ENCODE measurements around the gene CWC22. TPM values are rescaled to one million over a fixed set of nuclear protein-coding genes. Genes with fewer than 3 reads are reported as not detected.

CWC22 gene
- total and polyA plus RNA-seq, 2 of the 13 experiments (the other 11 are each of a cell fraction or from before 2014, with no cell fraction given): 5.7 to 29.2 TPM

DNA sequence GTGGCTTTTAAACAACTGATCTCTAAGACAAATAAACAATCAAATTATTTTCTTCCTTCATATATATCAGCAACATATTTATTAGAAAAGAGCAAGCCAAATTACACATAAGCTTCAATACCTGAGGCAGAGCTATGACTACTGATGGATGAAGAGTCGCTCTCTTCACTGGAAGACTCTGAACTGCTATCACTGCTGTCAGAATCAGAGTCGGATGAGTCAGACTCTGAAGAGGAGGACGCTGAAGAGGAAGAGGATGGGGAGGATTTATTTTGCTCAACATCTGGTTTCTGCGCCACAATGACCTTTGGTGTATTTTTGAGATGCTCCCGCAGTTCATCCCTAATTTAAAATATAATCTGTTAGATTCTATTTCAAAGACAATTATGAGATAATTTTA lies 56.7 kb downstream of the CWC22 start:
- no peaks in the 10 kb centered on the region for H3K27me3 ChIP-seq (ENCODE audit: control insufficient read depth in 1 of 2, insufficient read depth in 2 of 2, low read length in 2 of 2)
- peaks cover 33% of the 10 kb centered on the region for H3K4me1 ChIP-seq (ENCODE audit: insufficient read depth, low read length)
- ChIA-PET CTCF (ENCODE audit: low intra/inter-chr PET ratio, low total read pairs) (no interaction called here), POLR2A (no interaction called here)
- no peaks in the 10 kb centered on the region for H4K20me1 ChIP-seq (ENCODE audit: insufficient read depth, low read length)
- BruUV-seq (replicated peaks): no TSS peak
- in situ Hi-C loops (cut with HindIII; ENCODE audit: extremely low pct_ligation_motif_present, low pct_unique_long_range_greater_than_20kb): no loop called here
- WGBS (ENCODE audit: low lambda C conversion rate): 96% methylated on average over 5 of the region's 5 CpGs
- no peak overlapping the region for H3K4me2 ChIP-seq (ENCODE audit: low read depth, low read length)
- H3K79me2 ChIP-seq (ENCODE audit: insufficient read depth, low read length): no peaks in the 10 kb centered on the region
- DNase-seq (ENCODE audit: low spot score): no peak
- FAIRE-seq: no peak
- peaks cover 18 to 70% of the 10 kb centered on the region in 2 experiments for H3K36me3 ChIP-seq (replicated peaks in 1 of 2; ENCODE audit: control insufficient read depth in 1 of 2, insufficient read depth in 2 of 2, low read length in 2 of 2)
- intact Hi-C loops (cut with micrococcal nuclease; ENCODE audit: unreplicated experiment): no loop called here
- no peak for ATAC-seq
- no peak overlapping the region for H3K4me3 ChIP-seq (replicated peaks in 1 of 3; ENCODE audit: insufficient read depth in 1 of 3, low read depth in 2 of 3, low read length in 3 of 3)
- no peak overlapping the region for H3K9ac ChIP-seq (ENCODE audit: insufficient read depth, low read depth, low read length)
- TF ChIP-seq NFYC (CRISPR knock-in tag; IDR thresholded peaks at IDR 0.05) (no peak), ZKSCAN5 (CRISPR knock-in tag; IDR thresholded peaks at IDR 0.05) (no peak), RFXANK (CRISPR knock-in tag; IDR thresholded peaks at IDR 0.05) (no peak)
- no peak overlapping the region for H2AFZ ChIP-seq (ENCODE audit: low read length)
- no peaks in the 10 kb centered on the region for H3K9me3 ChIP-seq (ENCODE audit: low read length)
- no peak overlapping the region for H3K27ac ChIP-seq (ENCODE audit: extremely low read length, insufficient read depth, low read length)

DNA sequence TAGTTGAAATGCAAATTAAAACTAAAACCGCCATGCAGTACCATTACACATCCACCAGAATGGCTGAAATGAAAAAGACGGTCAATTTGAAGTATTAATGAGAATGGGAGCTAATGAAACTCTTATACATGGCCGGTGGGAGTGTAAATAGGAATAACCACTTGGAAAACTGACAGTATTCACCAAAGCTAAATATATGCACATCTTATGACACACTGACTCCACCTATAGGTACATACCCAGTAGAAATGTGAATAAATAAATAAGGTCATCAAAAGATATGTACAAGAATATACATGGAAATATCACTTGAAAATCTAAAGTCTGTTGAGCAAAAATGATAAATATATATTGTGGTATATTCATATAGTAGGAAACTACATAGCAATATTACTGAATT lies 57.7 kb downstream of the CWC22 start:
- Histone ChIP-seq H3K4me2 (ENCODE audit: low read depth, low read length) (no peak overlapping the region), H3K9me3 (ENCODE audit: low read length) (no peaks in the 10 kb centered on the region), H3K4me3 (replicated peaks in 1 of 3; ENCODE audit: insufficient read depth in 1 of 3, low read depth in 2 of 3, low read length in 3 of 3) (no peak overlapping the region), H4K20me1 (ENCODE audit: insufficient read depth, low read length) (no peaks in the 10 kb centered on the region), H2AFZ (ENCODE audit: low read length) (no peak overlapping the region), H3K4me1 (ENCODE audit: insufficient read depth, low read length) (peaks cover 28% of the 10 kb centered on the region), H3K9ac (ENCODE audit: insufficient read depth, low read depth, low read length) (no peak overlapping the region), H3K27ac (ENCODE audit: extremely low read length, insufficient read depth, low read length) (no peak overlapping the region), H3K27me3 (ENCODE audit: control insufficient read depth in 1 of 2, insufficient read depth in 2 of 2, low read length in 2 of 2) (no peaks in the 10 kb centered on the region), H3K36me3 (replicated peaks in 1 of 2; ENCODE audit: control insufficient read depth in 1 of 2, insufficient read depth in 2 of 2, low read length in 2 of 2) (peaks cover 20 to 69% of the 10 kb centered on the region in 2 experiments), H3K79me2 (ENCODE audit: insufficient read depth, low read length) (no peaks in the 10 kb centered on the region)
- in situ Hi-C loops (cut with HindIII; ENCODE audit: extremely low pct_ligation_motif_present, low pct_unique_long_range_greater_than_20kb) (no loop called here), intact Hi-C loops (cut with micrococcal nuclease; ENCODE audit: unreplicated experiment) (no loop called here)
- ChIA-PET POLR2A (no interaction called here), CTCF (ENCODE audit: low intra/inter-chr PET ratio, low total read pairs) (no interaction called here)
- TF ChIP-seq ZBTB33 (CRISPR knock-in tag; IDR thresholded peaks at IDR 0.05) (no peak), THAP9 (CRISPR knock-in tag; IDR thresholded peaks at IDR 0.05; ENCODE audit: borderline replicate concordance) (no peak)
- ATAC-seq (no peak), DNase-seq (ENCODE audit: low spot score) (no peak), FAIRE-seq (no peak)
- WGBS (ENCODE audit: low lambda C conversion rate): 64% methylated on average over 3 of the region's 3 CpGs
- BruUV-seq (replicated peaks): no TSS peak
